GM19324 (cell line): ENCODE data around the gene ACAP1.
"Not testable (repeated sequence)": the region's sequence is repeated elsewhere in the genome, so short reads cannot be mapped to it uniquely, and the experiment has no call there.

Source experiments
- ATAC-seq: cut with Tn5 transposase; IDR thresholded peaks from one replicate; pipeline ENCODE4 v1.9.1; 2021; ENCODE audit warnings: mild to moderate bottlenecking, moderate library complexity; ENCODE audit not compliant: unreplicated experiment, low FRiP score

Gene ACAP1

GRCh38 chr17:7351665-7352502, 15.6 kb downstream of the ACAP1 start, which contains the start of gene KCTD11:
TSS of gene KCTD11 (plus strand) at chr17:7352162.
- ATAC-seq, result peak; percentile 69

- no peak for ATAC-seq
Measured at GRCh38 chr17:7352503-7352889, 16.2 kb downstream of the ACAP1 start.

GRCh38 chr17:7352910-7353635, 16.7 kb downstream of the ACAP1 start:
- no peak for ATAC-seq

GRCh38 chr17:7354262-7354843, 18.0 kb downstream of the ACAP1 start:
- ATAC-seq, result no peak

GRCh38 chr17:7355053-7355452, 18.7 kb downstream of the ACAP1 start, which contains the start of gene TMEM95:
TSS of gene TMEM95 (plus strand) at chr17:7355156. CDS start at chr17:7355205, 49 bp downstream.
- no peak for ATAC-seq

GRCh38 chr17:7355573-7355972, 19.2 kb downstream of the ACAP1 start:
- no peak for ATAC-seq

- ATAC-seq, result no peak
Measured at GRCh38 chr17:7356072-7356549, 19.8 kb downstream of the ACAP1 start.

- ATAC-seq, result no peak
Measured at GRCh38 chr17:7356756-7357155, 20.4 kb downstream of the ACAP1 start.

- ATAC-seq, result no peak
Measured at GRCh38 chr17:7357381-7357780, 21.1 kb downstream of the ACAP1 start.

- ATAC-seq, result no peak
Measured at GRCh38 chr17:7361906-7362305, 25.6 kb downstream of the ACAP1 start.

GRCh38 chr17:7363311-7363710, 27.0 kb downstream of the ACAP1 start:
- ATAC-seq, result no peak

- ATAC-seq, result not testable (repeated sequence)
Measured at GRCh38 chr17:7365963-7366362, 29.6 kb downstream of the ACAP1 start.

GRCh38 chr17:7367083-7367482, 30.8 kb downstream of the ACAP1 start:
- no peak for ATAC-seq

GRCh38 chr17:7367918-7368598, 31.7 kb downstream of the ACAP1 start:
- ATAC-seq, result no peak

- ATAC-seq, result not testable (repeated sequence)
Measured at GRCh38 chr17:7368599-7368994, 32.3 kb downstream of the ACAP1 start.

GRCh38 chr17:7369825-7370224, 33.5 kb downstream of the ACAP1 start:
- ATAC-seq, result no peak

GRCh38 chr17:7370853-7371252, 34.5 kb downstream of the ACAP1 start:
- ATAC-seq, result no peak

GRCh38 chr17:7374353-7374752, 38.0 kb downstream of the ACAP1 start:
- no peak for ATAC-seq

GRCh38 chr17:7379134-7379533, 42.8 kb downstream of the ACAP1 start:
- ATAC-seq, result no peak

GRCh38 chr17:7380321-7380720, 44.0 kb downstream of the ACAP1 start:
- no peak for ATAC-seq
